ENCODE results near the gene SLC25A48.

SLC25A48 gene

GRCh38 chr5:135827965-135828781, 6.3 kb upstream of the SLC25A48 start:
- no peak overlapping the region for H3K27ac ChIP-seq (ENCODE audit: extremely low read depth, low read depth, low read length)
- no peaks in the 10 kb centered on the region for H3K9me3 ChIP-seq (ENCODE audit: control insufficient read depth, insufficient read depth, low read depth, low read length)
- POLR2A ChIA-PET = no interaction called here
- CTCF ChIA-PET = interaction anchor here (0.7 to 11.4 kb wide), 8 partner anchors 85 to 1518 kb away, joined by 3 to 319 read pairs (median 8); no protein-coding TSS in a partner anchor
- no peaks in the 10 kb centered on the region for H3K36me3 ChIP-seq (ENCODE audit: control insufficient read depth in 2 of 2, insufficient read depth in 1 of 2, low read length in 2 of 2)
- TF ChIP-seq ZNF248 (tag by site-specific recombination; IDR thresholded peaks at IDR 0.05) (no peak), ZNF37A (tag by site-specific recombination; IDR thresholded peaks at IDR 0.05) (no peak), ZFP41 (tag by site-specific recombination; IDR thresholded peaks at IDR 0.05; ENCODE audit: borderline replicate concordance) (no peak), ZNF518A (tag by site-specific recombination; conservative IDR thresholded peaks at IDR 0.05; ENCODE audit: low read depth) (no peak), SP3 (tag by site-specific recombination; IDR thresholded peaks at IDR 0.05) (no peak), ZNF114 (tag by site-specific recombination; IDR thresholded peaks at IDR 0.05) (no peak), MZF1 (tag by site-specific recombination; IDR thresholded peaks at IDR 0.05; ENCODE audit: borderline replicate concordance) (no peak), ZFHX2 (tag by site-specific recombination; conservative IDR thresholded peaks at IDR 0.05) (no peak)
- TF ChIP-seq, protein P1, sequence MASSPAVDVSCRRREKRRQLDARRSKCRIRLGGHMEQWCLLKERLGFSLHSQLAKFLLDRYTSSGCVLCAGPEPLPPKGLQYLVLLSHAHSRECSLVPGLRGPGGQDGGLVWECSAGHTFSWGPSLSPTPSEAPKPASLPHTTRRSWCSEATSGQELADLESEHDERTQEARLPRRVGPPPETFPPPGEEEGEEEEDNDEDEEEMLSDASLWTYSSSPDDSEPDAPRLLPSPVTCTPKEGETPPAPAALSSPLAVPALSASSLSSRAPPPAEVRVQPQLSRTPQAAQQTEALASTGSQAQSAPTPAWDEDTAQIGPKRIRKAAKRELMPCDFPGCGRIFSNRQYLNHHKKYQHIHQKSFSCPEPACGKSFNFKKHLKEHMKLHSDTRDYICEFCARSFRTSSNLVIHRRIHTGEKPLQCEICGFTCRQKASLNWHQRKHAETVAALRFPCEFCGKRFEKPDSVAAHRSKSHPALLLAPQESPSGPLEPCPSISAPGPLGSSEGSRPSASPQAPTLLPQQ (tag by site-specific recombination; IDR thresholded peaks at IDR 0.05) = no peak
- TF ChIP-seq, protein P2, sequence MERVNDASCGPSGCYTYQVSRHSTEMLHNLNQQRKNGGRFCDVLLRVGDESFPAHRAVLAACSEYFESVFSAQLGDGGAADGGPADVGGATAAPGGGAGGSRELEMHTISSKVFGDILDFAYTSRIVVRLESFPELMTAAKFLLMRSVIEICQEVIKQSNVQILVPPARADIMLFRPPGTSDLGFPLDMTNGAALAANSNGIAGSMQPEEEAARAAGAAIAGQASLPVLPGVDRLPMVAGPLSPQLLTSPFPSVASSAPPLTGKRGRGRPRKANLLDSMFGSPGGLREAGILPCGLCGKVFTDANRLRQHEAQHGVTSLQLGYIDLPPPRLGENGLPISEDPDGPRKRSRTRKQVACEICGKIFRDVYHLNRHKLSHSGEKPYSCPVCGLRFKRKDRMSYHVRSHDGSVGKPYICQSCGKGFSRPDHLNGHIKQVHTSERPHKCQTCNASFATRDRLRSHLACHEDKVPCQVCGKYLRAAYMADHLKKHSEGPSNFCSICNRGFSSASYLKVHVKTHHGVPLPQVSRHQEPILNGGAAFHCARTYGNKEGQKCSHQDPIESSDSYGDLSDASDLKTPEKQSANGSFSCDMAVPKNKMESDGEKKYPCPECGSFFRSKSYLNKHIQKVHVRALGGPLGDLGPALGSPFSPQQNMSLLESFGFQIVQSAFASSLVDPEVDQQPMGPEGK (tag by site-specific recombination; IDR thresholded peaks at IDR 0.05) = no peak
- H3K4me3 ChIP-seq (ENCODE audit: low read depth, low read length) = no peak overlapping the region
- no peaks in the 10 kb centered on the region for H3K4me1 ChIP-seq (ENCODE audit: control insufficient read depth, insufficient read depth, low read length)

DNA sequence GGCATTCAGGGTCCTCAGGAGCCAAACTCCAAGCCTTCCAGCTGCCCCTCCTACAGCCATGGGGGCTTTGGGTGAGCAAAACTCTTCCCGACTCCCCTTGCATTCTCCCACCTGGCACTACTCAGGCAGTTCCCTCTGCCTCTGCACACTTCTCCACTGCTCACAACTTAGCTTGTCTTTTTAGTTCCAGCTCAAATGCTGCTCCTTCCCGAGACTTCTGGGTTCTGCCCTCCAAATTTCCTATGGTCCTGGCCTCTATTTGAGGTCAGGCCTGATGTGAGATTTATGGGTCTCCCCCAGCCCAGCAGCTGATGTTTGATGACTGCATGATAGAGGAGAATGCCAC, 5.7 kb upstream of the SLC25A48 start:
- Histone ChIP-seq H3K4me1 (ENCODE audit: control insufficient read depth, insufficient read depth, low read length) (no peaks in the 10 kb centered on the region), H3K36me3 (ENCODE audit: control insufficient read depth in 2 of 2, insufficient read depth in 1 of 2, low read length in 2 of 2) (no peaks in the 10 kb centered on the region), H3K4me3 (ENCODE audit: low read depth, low read length) (no peak overlapping the region), H3K27ac (ENCODE audit: extremely low read depth, low read depth, low read length) (no peak overlapping the region), H3K9me3 (ENCODE audit: control insufficient read depth, insufficient read depth, low read depth, low read length) (no peaks in the 10 kb centered on the region)
- POLR2A ChIA-PET = no interaction called here
- CTCF ChIA-PET = interaction anchor here (1.1 to 11.4 kb wide), 6 partner anchors 16 to 368 kb away, joined by 4 to 319 read pairs (median 28); no protein-coding TSS in a partner anchor
- no peak for TF ChIP-seq BCL11A (tag by site-specific recombination; IDR thresholded peaks at IDR 0.05; ENCODE audit: low read depth)
- TF ChIP-seq WT1 (tag by site-specific recombination; IDR thresholded peaks at IDR 0.05) = no peak
- TF ChIP-seq ZNF561 (tag by site-specific recombination; IDR thresholded peaks at IDR 0.05; ENCODE audit: borderline replicate concordance) = no peak
- TF ChIP-seq ZNF48 (tag by site-specific recombination; IDR thresholded peaks at IDR 0.05) = no peak
- TF ChIP-seq OVOL3 (tag by site-specific recombination; IDR thresholded peaks at IDR 0.05) = no peak

All from HEK293 (cell line).